Stimulated activated CD4-positive, alpha-beta T cell treated with anti-CD3 and anti-CD28 coated beads, Interleukin-4, amount 100 ng/mL, for 4 hours (primary cell): ENCODE data around the gene OR5K1.

Experiments used
- DNase-seq, 2 experiments: peaks; one replicate each; pipeline ENCODE4 v3.0.0-alpha.2; 2020

The OR5K1 gene

GRCh38 chr3:98462901-98463300 is at the start of gene OR5K1:
TSS of gene OR5K1 (plus strand) at chr3:98463201. CDS start at chr3:98469577, 6,376 bp downstream.
- no peak for DNase-seq

- no peak for DNase-seq
These were observed 30.4 kb upstream of the OR5K1 start for GRCh38 chr3:98432575-98432974.

GRCh38 chr3:98433764-98434163 is 29.2 kb upstream of the OR5K1 start:
- DNase-seq, result no peak

DNA sequence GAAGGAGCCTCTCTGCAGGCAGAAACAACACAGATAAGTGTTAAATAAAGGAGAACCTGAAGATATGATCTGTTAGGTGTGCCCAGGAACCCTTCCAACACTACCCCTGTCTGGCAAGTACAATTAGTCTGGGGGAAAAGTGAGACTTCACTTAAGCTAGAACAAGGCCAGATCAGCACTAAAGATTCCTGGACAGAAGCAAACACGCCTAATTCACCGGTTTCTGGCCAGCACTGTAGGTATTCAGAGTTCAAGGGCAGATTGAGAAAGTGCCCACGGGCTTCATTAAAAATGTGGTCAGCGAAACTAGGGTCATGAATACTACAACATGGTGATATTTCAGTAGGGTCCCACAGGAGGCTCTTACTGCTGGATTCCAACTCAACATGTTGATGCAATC is 28.6 kb upstream of the OR5K1 start:
- DNase-seq, result no peak

GRCh38 chr3:98440283-98440682 is 22.7 kb upstream of the OR5K1 start:
- no peak for DNase-seq

DNA sequence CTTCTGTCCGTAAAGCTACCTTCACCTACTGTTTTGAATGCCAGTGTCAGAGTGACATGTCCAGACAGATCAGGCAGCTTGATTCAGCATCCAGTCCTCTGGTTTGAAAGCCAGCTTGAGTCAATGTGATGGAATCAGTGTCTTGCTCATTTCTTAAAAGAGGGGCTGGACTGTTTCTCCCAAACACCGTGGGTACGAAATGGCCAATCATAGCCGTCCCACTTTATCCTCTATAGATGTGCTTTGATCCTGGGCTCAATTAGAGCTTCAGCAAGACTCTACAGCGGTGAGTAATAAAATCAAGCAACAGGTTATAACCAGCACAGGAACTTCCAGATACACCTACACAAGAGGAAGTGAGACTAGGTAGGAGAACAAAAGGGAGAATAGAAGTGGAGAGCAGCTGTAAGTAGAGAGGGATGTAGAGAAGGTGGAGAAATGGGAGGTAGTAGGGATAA is 17.0 kb upstream of the OR5K1 start:
- DNase-seq, result no peak

DNA sequence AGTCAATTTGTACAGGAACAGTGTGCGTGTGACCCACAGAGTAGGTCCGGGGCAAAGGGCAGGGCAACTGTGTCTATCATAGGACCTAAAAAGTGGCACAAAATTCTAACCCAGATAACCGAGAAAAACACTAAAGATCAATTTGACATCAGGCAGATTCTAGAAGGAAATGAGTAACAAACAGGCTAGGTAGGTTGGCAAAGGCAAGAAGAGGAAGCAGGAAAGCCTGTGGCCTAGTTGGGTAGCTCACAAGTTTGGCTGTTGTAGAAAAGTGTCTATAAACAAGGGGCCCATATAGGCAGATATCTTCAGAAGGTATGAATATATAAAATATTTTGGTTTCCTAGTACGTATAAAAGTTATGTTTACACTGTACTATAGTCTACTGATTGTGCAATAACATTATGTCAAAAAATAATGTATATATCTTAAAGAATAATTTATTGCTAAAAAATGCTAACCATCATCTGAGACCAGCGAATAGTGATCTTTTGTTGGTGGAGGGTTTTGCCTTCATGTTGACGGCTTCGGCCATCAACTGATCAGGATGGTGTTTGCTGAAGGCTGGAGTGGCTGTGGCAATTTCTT is 13.3 kb upstream of the OR5K1 start:
- no peak for DNase-seq

DNA sequence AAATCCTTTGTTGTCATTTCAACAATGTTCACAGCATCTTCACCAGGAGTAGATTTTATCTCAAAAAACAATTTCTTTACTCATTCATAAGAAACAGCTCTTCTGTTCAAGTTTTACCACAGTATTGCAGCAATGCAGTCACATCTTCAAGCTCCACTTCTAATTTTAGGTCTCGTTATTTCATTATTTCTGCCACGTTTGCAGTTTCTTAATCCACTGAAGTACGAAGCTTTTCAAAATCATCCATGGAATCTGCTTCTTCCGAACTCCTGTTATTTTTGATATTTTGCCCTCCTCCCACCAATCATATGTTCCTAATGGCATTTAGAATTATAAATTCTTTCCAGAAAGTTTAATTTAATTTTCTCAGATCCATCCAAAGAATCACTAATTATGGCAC is 12.6 kb upstream of the OR5K1 start:
- DNase-seq, result no peak

- no peak for DNase-seq
These were observed 9.2 kb upstream of the OR5K1 start for GRCh38 chr3:98453827-98454226.

- DNase-seq, result no peak
These were observed 8.1 kb upstream of the OR5K1 start for GRCh38 chr3:98454929-98455328.

- no peak for DNase-seq
These were observed 5.5 kb upstream of the OR5K1 start for GRCh38 chr3:98457543-98457942.

DNA sequence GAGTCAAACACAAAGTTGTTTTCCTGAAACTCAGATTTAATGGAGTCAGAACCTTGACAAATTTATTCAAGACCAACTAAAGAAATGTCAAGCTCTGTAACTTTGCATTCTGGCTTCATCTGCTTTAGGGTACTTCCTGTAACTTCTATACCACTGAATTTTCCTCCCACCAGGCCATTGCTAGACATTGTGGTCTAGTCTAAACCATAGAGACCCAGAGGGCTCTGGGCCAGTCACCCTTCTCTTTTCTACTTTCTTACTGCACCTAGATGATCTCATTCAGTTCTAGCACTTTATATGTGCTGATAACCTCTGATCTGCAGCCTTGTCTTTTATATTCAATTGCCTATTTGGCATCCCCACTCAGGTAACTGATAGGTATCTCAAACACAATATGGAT is 2.8 kb upstream of the OR5K1 start:
- no peak for DNase-seq

GRCh38 chr3:98482717-98483482 is 19.9 kb downstream of the OR5K1 start:
- no peak for DNase-seq

DNA sequence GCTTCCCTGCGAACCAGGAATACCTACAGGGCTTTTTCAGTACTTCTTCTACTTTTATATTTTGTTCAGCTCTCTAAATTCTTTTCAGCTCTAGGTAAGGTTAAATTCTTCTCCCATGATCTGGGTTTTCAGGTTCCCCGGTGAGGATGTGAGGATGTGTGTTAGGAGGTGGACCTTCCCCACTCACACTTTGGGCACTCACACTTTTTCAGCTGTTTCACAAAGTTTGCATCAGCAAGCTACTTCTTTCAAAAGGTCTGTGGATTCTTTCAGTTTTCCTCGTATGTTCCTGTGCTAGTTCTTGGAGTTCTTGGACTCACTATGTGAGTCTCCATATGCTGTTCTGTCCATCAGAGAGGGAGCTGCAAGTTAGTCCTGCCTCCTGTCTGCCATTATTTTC is 20.6 kb downstream of the OR5K1 start:
- DNase-seq, result no peak

DNA sequence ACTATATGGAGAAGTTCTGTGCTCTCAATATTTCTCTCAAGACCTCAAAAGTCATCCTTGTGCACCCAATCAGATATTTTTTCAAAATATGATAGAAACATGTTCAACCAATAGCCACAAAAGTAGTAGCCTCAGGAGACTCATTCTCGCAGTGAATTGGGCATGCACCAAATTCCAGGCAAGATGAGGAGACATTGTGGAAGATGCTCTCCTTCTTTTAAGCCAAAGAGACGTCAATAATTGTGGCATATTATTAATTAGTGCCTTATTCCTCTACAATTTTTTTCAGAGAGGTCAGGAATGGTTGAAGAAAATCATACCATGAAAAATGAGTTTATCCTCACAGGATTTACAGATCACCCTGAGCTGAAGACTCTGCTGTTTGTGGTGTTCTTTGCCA is 34.4 kb downstream of the OR5K1 start, which contains the start of gene OR5K2:
OR5K2 (plus strand) TSS at position 301 of the 400 bp plus-strand sequence; CDS start at position 301, 0 bp downstream.
- DNase-seq, result no peak

- DNase-seq, result no peak
These were observed 37.0 kb downstream of the OR5K1 start for GRCh38 chr3:98500019-98500418.

- DNase-seq, result no peak
These were observed 38.3 kb downstream of the OR5K1 start for GRCh38 chr3:98501270-98501669.

- no peak for DNase-seq
These were observed 39.0 kb downstream of the OR5K1 start for GRCh38 chr3:98501863-98502576.

- no peak for DNase-seq
These were observed 41.5 kb downstream of the OR5K1 start for GRCh38 chr3:98504539-98504938.

DNA sequence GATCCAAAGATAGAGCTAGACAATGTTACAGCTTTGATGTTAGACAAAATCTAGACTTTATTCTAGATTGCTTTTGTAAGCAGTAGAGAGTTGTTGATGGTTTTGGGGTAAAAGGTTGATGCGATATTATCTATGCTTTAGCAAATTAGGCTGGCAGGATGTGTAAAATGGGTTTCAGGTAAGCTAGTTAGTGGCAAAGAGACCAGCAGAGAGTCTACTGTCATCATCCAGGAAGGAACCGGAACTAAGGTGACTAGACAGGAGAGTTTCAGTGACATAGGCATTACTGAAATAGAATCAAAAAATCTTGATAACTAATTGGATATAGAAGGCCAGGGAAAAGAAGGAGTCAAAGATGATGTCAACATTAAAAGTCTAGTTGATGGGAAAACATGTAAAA is 45.6 kb downstream of the OR5K1 start:
- no peak for DNase-seq

- no peak for DNase-seq
These were observed 49.6 kb downstream of the OR5K1 start for GRCh38 chr3:98512576-98512975.

DNA sequence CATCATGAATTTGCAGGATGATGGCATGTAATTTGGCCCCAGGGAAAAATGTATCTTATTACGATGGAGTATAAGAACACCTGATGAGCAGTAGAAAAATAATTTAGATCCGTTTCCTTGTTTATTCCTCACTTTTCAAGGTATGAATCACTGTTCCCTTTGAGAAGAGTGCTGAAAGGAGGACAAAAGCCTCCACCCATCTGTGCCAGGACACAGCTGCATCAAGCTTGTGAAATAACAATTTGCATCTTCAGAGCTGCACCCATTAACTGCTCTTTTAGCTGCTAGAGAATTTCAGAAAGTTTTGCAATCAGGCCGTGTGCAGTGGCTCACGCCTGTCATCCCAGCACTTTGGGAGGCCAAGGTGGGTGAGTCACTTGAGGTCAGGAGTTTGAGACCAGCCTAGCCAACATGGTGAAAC is 50.1 kb downstream of the OR5K1 start:
- no peak for DNase-seq

DNA sequence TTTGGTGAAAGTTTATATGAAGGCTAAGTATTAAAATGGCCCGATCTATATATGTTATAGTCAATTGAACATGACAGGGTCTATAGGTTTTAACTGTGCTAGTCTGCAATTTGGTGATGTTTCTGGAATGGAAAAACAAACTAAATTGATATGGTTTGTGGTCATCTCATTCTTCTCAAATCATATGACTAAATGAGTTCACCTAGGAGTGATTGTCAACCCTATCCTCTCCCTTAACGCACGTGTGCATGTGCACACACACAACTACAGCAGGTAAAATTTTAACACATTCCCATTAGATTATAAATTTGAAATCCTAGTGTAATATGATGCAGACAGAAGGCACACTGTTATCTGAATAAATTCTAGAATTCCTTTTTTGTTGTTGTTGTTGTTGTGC is 50.7 kb downstream of the OR5K1 start:
- DNase-seq, result no peak

GRCh38 chr3:98514948-98515347 is 51.9 kb downstream of the OR5K1 start:
- no peak for DNase-seq
